Liver (tissue), 9 donors: Measurements from ENCODE around the gene CMIP. TPM values are rescaled to one million over a fixed set of nuclear protein-coding genes. Genes with fewer than 3 reads are reported as not detected.

ENCODE experiments used
- DNase-seq: peaks from one replicate; pipeline ENCODE4 v3.0.0-alpha.2; 2017; ENCODE audit warnings: low spot score
- H3K27ac ChIP-seq, 2 donors: one replicate each; pipeline ENCODE4 v1.7.0; 2013; ENCODE audit warnings: inconsistent platforms in 2 of 2, low read length in 2 of 2, control low read depth in 1 of 2, low read depth in 1 of 2, mild to moderate bottlenecking in 1 of 2
- H3K27me3 ChIP-seq, 4 donors: one replicate each; pipeline versions ENCODE4 v1.6.1 to v1.7.0; 2013; ENCODE audit warnings: low read length in 3 of 4, inconsistent platforms in 1 of 4, mild to moderate bottlenecking in 1 of 4, moderate library complexity in 1 of 4; ENCODE audit not compliant: control insufficient read depth in 4 of 4, insufficient read depth in 4 of 4
- H3K36me3 ChIP-seq, 4 donors: one replicate each; pipeline versions ENCODE4 v1.6.1 to v1.7.0; 2013; ENCODE audit warnings: low read length in 3 of 4, mild to moderate bottlenecking in 3 of 4, low read depth in 1 of 4, moderate library complexity in 1 of 4; ENCODE audit not compliant: control insufficient read depth in 4 of 4, insufficient read depth in 3 of 4
- H3K4me1 ChIP-seq, 4 donors: one replicate each; pipeline versions ENCODE4 v1.6.1 to v1.7.0; 2013; ENCODE audit warnings: low read length in 3 of 4, mild to moderate bottlenecking in 3 of 4, moderate library complexity in 1 of 4; ENCODE audit not compliant: control insufficient read depth in 4 of 4, insufficient read depth in 4 of 4
- H3K4me3 ChIP-seq, 3 donors: one replicate each; pipeline versions ENCODE4 v1.6.1 to v1.7.0; 2013; ENCODE audit warnings: low read length in 3 of 3, control low read depth in 1 of 3, low read depth in 1 of 3, mild to moderate bottlenecking in 1 of 3
- H3K9ac ChIP-seq, 2 donors: one replicate each; pipeline ENCODE4 v1.7.0; 2013; ENCODE audit warnings: low read length in 2 of 2, mild to moderate bottlenecking in 2 of 2, moderate library complexity in 2 of 2, control low read depth in 1 of 2, low read depth in 1 of 2
- H3K9me3 ChIP-seq, 4 donors: one replicate each; pipeline versions ENCODE4 v1.6.1 to v1.7.0; 2013; ENCODE audit warnings: low read length in 3 of 4; ENCODE audit not compliant: control insufficient read depth in 4 of 4
- EGR1 ChIP-seq, 2 donors: IDR thresholded peaks; 2 replicates each; pipeline ENCODE4 v1.6.1; 2016 to 2018; ENCODE audit warnings: antibody characterized with exemption in 2 of 2, low read depth in 2 of 2
- FOXA1 ChIP-seq: IDR thresholded peaks from 2 replicates; pipeline ENCODE4 v1.6.1; 2016; ENCODE audit warnings: antibody characterized with exemption
- FOXA2 ChIP-seq: IDR thresholded peaks from 2 replicates; pipeline ENCODE4 v1.6.1; 2016; ENCODE audit warnings: antibody characterized with exemption
- GABPA ChIP-seq, 2 donors: IDR thresholded peaks in 1 of 2; conservative IDR thresholded peaks in 1 of 2; 2 replicates each; pipeline ENCODE4 v1.6.1; 2016; ENCODE audit warnings: antibody characterized with exemption in 2 of 2, mild to moderate bottlenecking in 1 of 2, moderate library complexity in 1 of 2
- HNF4A ChIP-seq, 2 donors: conservative IDR thresholded peaks; 2 replicates each; pipeline ENCODE4 v1.6.1; 2016; ENCODE audit warnings: antibody characterized with exemption in 2 of 2, mild to moderate bottlenecking in 2 of 2
- HNF4G ChIP-seq: IDR thresholded peaks from 2 replicates; pipeline ENCODE4 v1.6.1; 2016; ENCODE audit warnings: antibody characterized with exemption
- JUND ChIP-seq, 2 donors: IDR thresholded peaks; 2 replicates each; pipeline ENCODE4 v1.6.1; 2016; ENCODE audit warnings: antibody characterized with exemption in 2 of 2
- RAD21 ChIP-seq, 2 donors: IDR thresholded peaks; 2 replicates each; pipeline ENCODE4 v1.6.1; 2016; ENCODE audit warnings: antibody characterized with exemption in 2 of 2, mild to moderate bottlenecking in 2 of 2
- RXRA ChIP-seq, 2 donors: IDR thresholded peaks; 2 replicates each; pipeline ENCODE4 v1.6.1; 2017 to 2018; ENCODE audit warnings: antibody characterized with exemption in 2 of 2, mild to moderate bottlenecking in 1 of 2
- SP1 ChIP-seq: IDR thresholded peaks from 2 replicates; pipeline ENCODE4 v1.6.1; 2018; ENCODE audit warnings: antibody characterized with exemption, mild to moderate bottlenecking
- TAF1 ChIP-seq: conservative IDR thresholded peaks from 2 replicates; pipeline ENCODE4 v1.6.1; 2016; ENCODE audit warnings: antibody characterized with exemption, mild to moderate bottlenecking
- YY1 ChIP-seq: IDR thresholded peaks from 2 replicates; pipeline ENCODE4 v1.6.1; 2016; ENCODE audit warnings: antibody characterized with exemption, mild to moderate bottlenecking
- WGBS: extraction: QIAGEN DNeasy Blood & Tissue Kit; methylation state at CpG from one replicate; pipeline ENCODE4 v1.1.7; 2013; 5-methylcytosine and 5-hydroxymethylcytosine counted together
- polyA plus RNA-seq, 2 donors: library from polyadenylated mRNA; stranded (reverse) in 1 of 2; unstranded in 1 of 2; fragments of 200-250 nt in 1 of 2; fragments of >200 nt in 1 of 2; fragmentation: Nextera tagmentation in 1 of 2; extraction: Ambion mirVana in 1 of 2; gene quantifications; one replicate each; pipeline versions ENCODE4 v1.2.1 to v1.2.3, GENCODE V29; 2013 to 2015
- total RNA-seq, 2 donors: library from RNA; depleted of rRNA; stranded (reverse); fragments of >200 nt; gene quantifications; one replicate each; pipeline ENCODE4 v1.2.3, GENCODE V29; 2014
- TF ChIP-seq, protein P1 (sequence below): fragments of 150-350 bp; IDR thresholded peaks from 2 replicates; pipeline ENCODE4 v1.5.1; 2017; ENCODE audit warnings: improper control_type of control experiment, low read depth, low read length; ENCODE audit not compliant: missing input control
- TF ChIP-seq, protein P2 (sequence below): IDR thresholded peaks from 2 replicates; pipeline ENCODE4 v1.6.1; 2016; ENCODE audit warnings: antibody characterized with exemption
- TF ChIP-seq, protein P3 (sequence below): IDR thresholded peaks from 2 replicates; pipeline ENCODE4 v1.6.1; 2016; ENCODE audit warnings: antibody characterized with exemption
- TF ChIP-seq, protein P4 (sequence below): IDR thresholded peaks from 2 replicates; pipeline ENCODE4 v1.6.1; 2016; ENCODE audit warnings: antibody characterized with exemption
- TF ChIP-seq, protein P5 (sequence below): IDR thresholded peaks from 2 replicates; pipeline ENCODE4 v1.6.1; 2016; ENCODE audit warnings: antibody characterized with exemption, mild to moderate bottlenecking
- donor health status: healthy.
- donor health status: healthy.
- donor health status: healthy.
- donor health status: healthy.
- donor health status: healthy.

CMIP gene
- total and polyA plus RNA-seq, 4 donors, result 1.7 to 15.6 (median 10.1) TPM

DNA sequence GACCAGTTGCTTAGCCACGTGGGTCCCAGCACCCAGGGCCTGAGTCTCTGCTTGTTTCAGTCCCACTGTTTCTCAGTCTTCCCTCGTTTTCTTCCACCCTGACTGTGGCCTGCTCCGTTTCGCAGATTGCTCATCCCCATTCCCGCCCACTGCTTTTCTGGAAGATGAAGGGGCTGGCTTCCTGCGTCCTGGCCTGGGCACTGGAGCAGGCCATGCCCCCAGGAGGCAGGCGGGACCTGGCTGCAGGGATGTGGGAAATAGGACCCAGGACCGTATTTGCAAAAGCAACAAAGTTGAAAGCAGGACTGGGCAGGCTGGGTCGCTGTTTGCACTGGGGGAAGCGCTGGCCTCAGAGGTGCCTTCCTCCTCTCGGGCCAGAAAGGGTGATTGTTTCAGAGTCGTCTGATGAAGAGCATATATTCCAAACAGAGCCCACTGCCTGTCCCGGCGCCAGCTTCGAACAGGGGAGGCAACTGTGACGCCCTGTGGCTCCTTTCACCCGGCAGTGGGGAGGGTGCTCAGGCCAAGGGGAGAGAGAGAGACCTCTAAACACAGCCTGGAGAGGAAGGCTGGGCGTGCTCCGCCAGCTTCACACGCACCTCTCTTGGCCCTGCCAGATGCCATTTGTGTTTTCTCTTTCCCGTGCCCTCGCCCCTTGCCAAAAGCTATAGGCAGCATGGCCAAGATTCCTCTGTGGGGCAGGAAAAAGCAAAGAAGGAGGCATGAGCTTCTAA is 108.6 kb downstream of the CMIP start:
- H3K4me1 ChIP-seq, result peaks cover 32 to 66% (median 53%) of the 10 kb centered on the region in 4 donors
- WGBS, result 40% methylated on average over 22 of the region's 22 CpGs
- no peak for DNase-seq
- H3K27ac ChIP-seq, result peak overlapping the region; percentile 68 to 83
- no peaks in the 10 kb centered on the region for H3K9me3 ChIP-seq
- no peak overlapping the region for H3K9ac ChIP-seq
- H3K4me3 ChIP-seq, result no peak overlapping the region
- H3K36me3 ChIP-seq, result no peaks in the 10 kb centered on the region
- no peaks in the 10 kb centered on the region for H3K27me3 ChIP-seq
- TF ChIP-seq HNF4A (conservative IDR thresholded peaks at IDR 0.05) (peak; percentile 41 to 46), SP1 (peak; percentile 49), FOXA2 (no peak), RAD21 (IDR thresholded peaks at IDR 0.05) (peak; percentile 15 to 51), YY1 (peak; percentile 33), TAF1 (no peak), RXRA (IDR thresholded peaks at IDR 0.05) (peak; percentile 41 to 57), JUND (IDR thresholded peaks at IDR 0.05) (no peak)
- TF ChIP-seq, protein P1, sequence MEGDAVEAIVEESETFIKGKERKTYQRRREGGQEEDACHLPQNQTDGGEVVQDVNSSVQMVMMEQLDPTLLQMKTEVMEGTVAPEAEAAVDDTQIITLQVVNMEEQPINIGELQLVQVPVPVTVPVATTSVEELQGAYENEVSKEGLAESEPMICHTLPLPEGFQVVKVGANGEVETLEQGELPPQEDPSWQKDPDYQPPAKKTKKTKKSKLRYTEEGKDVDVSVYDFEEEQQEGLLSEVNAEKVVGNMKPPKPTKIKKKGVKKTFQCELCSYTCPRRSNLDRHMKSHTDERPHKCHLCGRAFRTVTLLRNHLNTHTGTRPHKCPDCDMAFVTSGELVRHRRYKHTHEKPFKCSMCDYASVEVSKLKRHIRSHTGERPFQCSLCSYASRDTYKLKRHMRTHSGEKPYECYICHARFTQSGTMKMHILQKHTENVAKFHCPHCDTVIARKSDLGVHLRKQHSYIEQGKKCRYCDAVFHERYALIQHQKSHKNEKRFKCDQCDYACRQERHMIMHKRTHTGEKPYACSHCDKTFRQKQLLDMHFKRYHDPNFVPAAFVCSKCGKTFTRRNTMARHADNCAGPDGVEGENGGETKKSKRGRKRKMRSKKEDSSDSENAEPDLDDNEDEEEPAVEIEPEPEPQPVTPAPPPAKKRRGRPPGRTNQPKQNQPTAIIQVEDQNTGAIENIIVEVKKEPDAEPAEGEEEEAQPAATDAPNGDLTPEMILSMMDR, result no peak
- TF ChIP-seq, protein P2, sequence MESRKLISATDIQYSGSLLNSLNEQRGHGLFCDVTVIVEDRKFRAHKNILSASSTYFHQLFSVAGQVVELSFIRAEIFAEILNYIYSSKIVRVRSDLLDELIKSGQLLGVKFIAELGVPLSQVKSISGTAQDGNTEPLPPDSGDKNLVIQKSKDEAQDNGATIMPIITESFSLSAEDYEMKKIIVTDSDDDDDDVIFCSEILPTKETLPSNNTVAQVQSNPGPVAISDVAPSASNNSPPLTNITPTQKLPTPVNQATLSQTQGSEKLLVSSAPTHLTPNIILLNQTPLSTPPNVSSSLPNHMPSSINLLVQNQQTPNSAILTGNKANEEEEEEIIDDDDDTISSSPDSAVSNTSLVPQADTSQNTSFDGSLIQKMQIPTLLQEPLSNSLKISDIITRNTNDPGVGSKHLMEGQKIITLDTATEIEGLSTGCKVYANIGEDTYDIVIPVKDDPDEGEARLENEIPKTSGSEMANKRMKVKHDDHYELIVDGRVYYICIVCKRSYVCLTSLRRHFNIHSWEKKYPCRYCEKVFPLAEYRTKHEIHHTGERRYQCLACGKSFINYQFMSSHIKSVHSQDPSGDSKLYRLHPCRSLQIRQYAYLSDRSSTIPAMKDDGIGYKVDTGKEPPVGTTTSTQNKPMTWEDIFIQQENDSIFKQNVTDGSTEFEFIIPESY, result no peak

DNA sequence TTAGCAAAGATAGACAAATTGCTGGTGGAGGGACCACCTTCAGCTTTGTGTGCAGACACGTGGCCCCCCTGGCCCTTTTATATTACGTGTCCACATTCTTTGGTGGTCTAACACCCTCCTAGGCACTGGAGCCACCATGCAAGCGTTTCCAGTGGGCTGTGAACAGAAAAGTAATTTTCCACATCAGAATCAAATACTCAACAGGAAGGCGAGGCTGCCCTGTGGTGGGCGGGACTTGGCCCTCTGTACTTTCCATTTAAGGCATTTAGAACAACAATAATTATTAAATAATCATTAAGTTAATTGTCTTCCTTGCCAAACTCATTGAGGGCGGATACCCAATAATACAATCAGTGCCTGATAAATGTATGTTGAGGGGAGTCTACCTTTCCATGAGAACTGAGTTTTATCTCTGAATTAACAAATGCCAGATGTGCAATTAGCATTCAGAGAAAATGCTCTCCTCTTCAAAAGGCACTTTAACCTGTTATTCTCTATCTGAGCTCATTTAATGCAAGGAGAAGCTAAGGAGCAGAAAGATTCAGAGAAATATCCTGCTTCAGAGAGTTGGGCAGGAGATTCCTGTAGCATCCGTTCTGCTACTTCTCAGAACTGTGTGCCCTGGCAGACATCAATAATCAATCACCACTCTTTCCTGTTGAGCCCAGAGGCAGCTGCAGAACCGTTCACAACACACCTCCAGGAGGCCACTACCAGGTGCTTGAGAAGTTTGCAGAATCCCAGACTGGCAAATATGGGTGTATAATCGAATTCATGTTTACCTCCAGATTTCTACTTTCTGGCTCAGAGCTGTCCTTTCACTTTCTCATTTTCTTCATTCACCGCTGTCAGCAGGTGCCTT is 109.4 kb downstream of the CMIP start:
- Histone ChIP-seq H3K4me1 (peaks cover 31 to 66% (median 50%) of the 10 kb centered on the region in 4 donors), H3K9me3 (no peaks in the 10 kb centered on the region), H3K27me3 (no peaks in the 10 kb centered on the region), H3K36me3 (no peaks in the 10 kb centered on the region), H3K27ac (peak overlapping the region; percentile 68 to 83), H3K4me3 (no peak overlapping the region), H3K9ac (no peak overlapping the region)
- no peak for DNase-seq
- WGBS, result 66% methylated on average over 10 of the region's 10 CpGs
- TF ChIP-seq, protein P2, result no peak
- TF ChIP-seq, protein P3, sequence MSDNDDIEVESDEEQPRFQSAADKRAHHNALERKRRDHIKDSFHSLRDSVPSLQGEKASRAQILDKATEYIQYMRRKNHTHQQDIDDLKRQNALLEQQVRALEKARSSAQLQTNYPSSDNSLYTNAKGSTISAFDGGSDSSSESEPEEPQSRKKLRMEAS, result no peak
- TF ChIP-seq FOXA1, result no peak
- no peak for TF ChIP-seq RXRA (IDR thresholded peaks at IDR 0.05)
- TF ChIP-seq GABPA (IDR thresholded peaks at IDR 0.05 in 1 of 2, conservative IDR thresholded peaks at IDR 0.05 in 1 of 2), result no peak
- TF ChIP-seq, protein P4, sequence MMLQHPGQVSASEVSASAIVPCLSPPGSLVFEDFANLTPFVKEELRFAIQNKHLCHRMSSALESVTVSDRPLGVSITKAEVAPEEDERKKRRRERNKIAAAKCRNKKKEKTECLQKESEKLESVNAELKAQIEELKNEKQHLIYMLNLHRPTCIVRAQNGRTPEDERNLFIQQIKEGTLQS, result no peak
- no peak for TF ChIP-seq FOXA2
- TF ChIP-seq HNF4G, result no peak
- TF ChIP-seq JUND (IDR thresholded peaks at IDR 0.05), result no peak
- TF ChIP-seq EGR1 (IDR thresholded peaks at IDR 0.05; ENCODE audit: low read depth in 2 of 2), result no peak
- TF ChIP-seq TAF1, result no peak
- TF ChIP-seq, protein P5, sequence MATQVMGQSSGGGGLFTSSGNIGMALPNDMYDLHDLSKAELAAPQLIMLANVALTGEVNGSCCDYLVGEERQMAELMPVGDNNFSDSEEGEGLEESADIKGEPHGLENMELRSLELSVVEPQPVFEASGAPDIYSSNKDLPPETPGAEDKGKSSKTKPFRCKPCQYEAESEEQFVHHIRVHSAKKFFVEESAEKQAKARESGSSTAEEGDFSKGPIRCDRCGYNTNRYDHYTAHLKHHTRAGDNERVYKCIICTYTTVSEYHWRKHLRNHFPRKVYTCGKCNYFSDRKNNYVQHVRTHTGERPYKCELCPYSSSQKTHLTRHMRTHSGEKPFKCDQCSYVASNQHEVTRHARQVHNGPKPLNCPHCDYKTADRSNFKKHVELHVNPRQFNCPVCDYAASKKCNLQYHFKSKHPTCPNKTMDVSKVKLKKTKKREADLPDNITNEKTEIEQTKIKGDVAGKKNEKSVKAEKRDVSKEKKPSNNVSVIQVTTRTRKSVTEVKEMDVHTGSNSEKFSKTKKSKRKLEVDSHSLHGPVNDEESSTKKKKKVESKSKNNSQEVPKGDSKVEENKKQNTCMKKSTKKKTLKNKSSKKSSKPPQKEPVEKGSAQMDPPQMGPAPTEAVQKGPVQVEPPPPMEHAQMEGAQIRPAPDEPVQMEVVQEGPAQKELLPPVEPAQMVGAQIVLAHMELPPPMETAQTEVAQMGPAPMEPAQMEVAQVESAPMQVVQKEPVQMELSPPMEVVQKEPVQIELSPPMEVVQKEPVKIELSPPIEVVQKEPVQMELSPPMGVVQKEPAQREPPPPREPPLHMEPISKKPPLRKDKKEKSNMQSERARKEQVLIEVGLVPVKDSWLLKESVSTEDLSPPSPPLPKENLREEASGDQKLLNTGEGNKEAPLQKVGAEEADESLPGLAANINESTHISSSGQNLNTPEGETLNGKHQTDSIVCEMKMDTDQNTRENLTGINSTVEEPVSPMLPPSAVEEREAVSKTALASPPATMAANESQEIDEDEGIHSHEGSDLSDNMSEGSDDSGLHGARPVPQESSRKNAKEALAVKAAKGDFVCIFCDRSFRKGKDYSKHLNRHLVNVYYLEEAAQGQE, result no peak
- TF ChIP-seq RAD21 (IDR thresholded peaks at IDR 0.05), result no peak
- TF ChIP-seq HNF4A (conservative IDR thresholded peaks at IDR 0.05), result no peak
